Sigmoid colon (tissue), 7 donors: ENCODE measurements around the gene ESYT1. TPM values are rescaled to one million over a fixed set of nuclear protein-coding genes. Genes with fewer than 3 reads are reported as not detected.
A peak's percentile ranks its signal among the peaks of the same experiment; 100 is the strongest.

Experiments
- DNase-seq: peaks from one replicate; pipeline ENCODE4 v3.0.0-alpha.2; 2019
- H3K27ac ChIP-seq, 4 donors: fragments of 200-600 bp; sonication (generic); one replicate each; pipeline ENCODE4 v1.5.1; 2016 to 2019; ENCODE audit warnings: mild to moderate bottlenecking in 1 of 4
- H3K27me3 ChIP-seq, 3 donors: fragments of 200-600 bp; sonication (generic); one replicate each; pipeline ENCODE4 v1.5.1; 2019; ENCODE audit warnings: mild to moderate bottlenecking in 1 of 3
- H3K36me3 ChIP-seq, 4 donors: fragments of 200-600 bp; sonication (generic); one replicate each; pipeline ENCODE4 v1.5.1; 2016 to 2019
- H3K4me1 ChIP-seq, 4 donors: fragments of 200-600 bp; sonication (generic); one replicate each; pipeline ENCODE4 v1.5.1; 2017 to 2019
- H3K4me3 ChIP-seq, 4 donors: fragments of 200-600 bp; sonication (generic); one replicate each; pipeline ENCODE4 v1.5.1; 2017 to 2019; ENCODE audit warnings: mild to moderate bottlenecking in 2 of 4, moderate library complexity in 1 of 4
- H3K9me3 ChIP-seq, 4 donors: fragments of 200-600 bp in 3 of 4; sonication (generic) in 3 of 4; one replicate each; pipeline versions ENCODE4 v1.5.1 to v1.6.1; 2013 to 2019
- CTCF ChIP-seq, 4 experiments: fragments of 450-650 bp in 3 of 4; fragments of 200-600 bp in 1 of 4; IDR thresholded peaks; one replicate each; pipeline ENCODE4 v1.5.1; 2016 to 2019; ENCODE audit warnings: antibody characterized with exemption in 4 of 4, mild to moderate bottlenecking in 3 of 4, moderate library complexity in 2 of 4
- EP300 ChIP-seq, 4 donors: sonication (generic); formaldehyde crosslinking; IDR thresholded peaks; one replicate each; pipeline ENCODE4 v1.6.1; 2017; ENCODE audit warnings: antibody characterized with exemption in 4 of 4
- POLR2A ChIP-seq, 2 donors: fragments of 450-650 bp; IDR thresholded peaks; one replicate each; pipeline ENCODE4 v1.6.1; 2016; ENCODE audit warnings: antibody characterized with exemption in 2 of 2, mild to moderate bottlenecking in 2 of 2, moderate library complexity in 2 of 2
- POLR2AphosphoS5 ChIP-seq, 4 donors: sonication (generic); formaldehyde crosslinking; IDR thresholded peaks; one replicate each; pipeline ENCODE4 v1.6.1; 2017; ENCODE audit warnings: antibody characterized with exemption in 4 of 4
- WGBS, 2 donors: extraction: QIAGEN DNeasy Blood & Tissue Kit; methylation state at CpG; one replicate each; pipeline ENCODE4 v1.1.7; 2013; 5-methylcytosine and 5-hydroxymethylcytosine counted together
- intact Hi-C: fragments of 100-400 bp; cut with DNase I; formaldehyde crosslinking; loops from one replicate; pipeline ENCODE4 v1.15.1; 2023
- polyA plus RNA-seq, 3 donors: library from polyadenylated mRNA; stranded (reverse); fragments of 200-250 nt; gene quantifications; one replicate each; pipeline ENCODE4 v1.2.3, GENCODE V29; 2013
- total RNA-seq, 4 donors: library from RNA; depleted of rRNA; stranded (reverse); fragments of >200 nt; gene quantifications; one replicate each; pipeline ENCODE4 v1.1.0, GENCODE V29; 2016
- donor health status: healthy with polysubstance abuse.
- donor health status: Bipolar disorder and iron deficiency.
- donor health status: healthy.

ESYT1 gene
- total and polyA plus RNA-seq, 7 donors = 9.0 to 102 (median 73.9) TPM

- 5 to 9% methylated on average over 10 of the region's 10 CpGs for WGBS, 2 donors
- Histone ChIP-seq H3K9me3 (no peaks in the 10 kb centered on the region), H3K36me3 (peaks cover 12 to 40% (median 22%) of the 10 kb centered on the region in 4 donors), H3K4me1 (peaks cover 0 to 32% (median 24%) of the 10 kb centered on the region in 4 donors), H3K27me3 (no peaks in the 10 kb centered on the region), H3K27ac (peak overlapping the region; percentile 91 to 95 (median 92)), H3K4me3 (peak overlapping the region; percentile 84 to 98 (median 93))
- intact Hi-C loops = loop anchor here (10.0 kb wide), 1 partner anchor 143 kb away; the partner anchor contains the start of gene RPS26
- DNase-seq = no peak
- no peak for TF ChIP-seq CTCF (IDR thresholded peaks at IDR 0.05)
- no peak for TF ChIP-seq POLR2A (IDR thresholded peaks at IDR 0.05)
- TF ChIP-seq POLR2AphosphoS5 (IDR thresholded peaks at IDR 0.05) = no peak
- no peak for TF ChIP-seq EP300 (IDR thresholded peaks at IDR 0.05)
Measured at GRCh38 chr12:56188131-56188777, 60.2 kb downstream of the ESYT1 start.

- DNase-seq = peak; percentile 72
Measured at GRCh38 chr12:56188778-56189098, 60.7 kb downstream of the ESYT1 start.

GRCh38 chr12:56189099-56189917 is 61.2 kb downstream of the ESYT1 start, which contains the start of gene SMARCC2:
TSS of gene SMARCC2 (minus strand) at chr12:56189483. CDS start at chr12:56189461, 22 bp downstream.
- H3K27me3 ChIP-seq = no peaks in the 10 kb centered on the region
- DNase-seq = peak; percentile 95
- H3K36me3 ChIP-seq = peaks cover 5 to 29% (median 12%) of the 10 kb centered on the region in 4 donors
- H3K4me1 ChIP-seq = peaks cover 0 to 32% (median 25%) of the 10 kb centered on the region in 4 donors
- H3K27ac ChIP-seq = peak within 1 kb of the TSS; percentile 91 to 95 (median 92)
- H3K4me3 ChIP-seq = peak within 1 kb of the TSS; percentile 84 to 98 (median 93)
- intact Hi-C loops = loop anchor here (1.0 to 10.0 kb wide), 5 partner anchors 31 to 145 kb away; partner anchors contain the start of genes ESYT1, MYL6, NABP2 and RPS26
- WGBS, 2 donors = 1% methylated on average over 92 to 93 of the region's 93 CpGs
- TF ChIP-seq CTCF (IDR thresholded peaks at IDR 0.05) (peak in 3 of 4 experiments; percentile 39 to 72 (median 63)), EP300 (IDR thresholded peaks at IDR 0.05) (no peak), POLR2AphosphoS5 (IDR thresholded peaks at IDR 0.05) (peak; percentile 40 to 84 (median 64)), POLR2A (IDR thresholded peaks at IDR 0.05) (no peak)
- no peaks in the 10 kb centered on the region for H3K9me3 ChIP-seq

More at GRCh38 chr12:56188778-56189098, 60.7 kb downstream of the ESYT1 start:
- peaks cover 0 to 32% (median 25%) of the 10 kb centered on the region in 4 donors for H3K4me1 ChIP-seq
- intact Hi-C loops = loop anchor here (1.0 to 10.0 kb wide), 5 partner anchors 30 to 144 kb away; partner anchors contain the start of genes ESYT1, MYL6, NABP2 and RPS26
- WGBS, 2 donors = 0 to 1% methylated on average over 17 of the region's 17 CpGs
- peak overlapping the region; percentile 91 to 95 (median 92) for H3K27ac ChIP-seq
- H3K9me3 ChIP-seq = no peaks in the 10 kb centered on the region
- H3K4me3 ChIP-seq = peak overlapping the region; percentile 84 to 98 (median 93)
- H3K36me3 ChIP-seq = peaks cover 10 to 35% (median 18%) of the 10 kb centered on the region in 4 donors
- no peaks in the 10 kb centered on the region for H3K27me3 ChIP-seq
- TF ChIP-seq POLR2AphosphoS5 (IDR thresholded peaks at IDR 0.05) (no peak), EP300 (IDR thresholded peaks at IDR 0.05) (no peak), POLR2A (IDR thresholded peaks at IDR 0.05) (no peak), CTCF (IDR thresholded peaks at IDR 0.05) (no peak)

- Histone ChIP-seq H3K27me3 (no peaks in the 10 kb centered on the region), H3K4me3 (peak overlapping the region; percentile 47 to 98 (median 93)), H3K27ac (peak overlapping the region; percentile 91 to 95 (median 92)), H3K4me1 (peaks cover 0 to 32% (median 25%) of the 10 kb centered on the region in 4 donors), H3K9me3 (no peaks in the 10 kb centered on the region), H3K36me3 (peaks cover 0 to 21% (median 5%) of the 10 kb centered on the region in 4 donors)
- 0 to 1% methylated on average over 42 of the region's 42 CpGs for WGBS, 2 donors
- TF ChIP-seq EP300 (IDR thresholded peaks at IDR 0.05) = no peak
- TF ChIP-seq POLR2AphosphoS5 (IDR thresholded peaks at IDR 0.05) = peak in 2 of 4 donors; percentile 6 to 20
- no peak for TF ChIP-seq POLR2A (IDR thresholded peaks at IDR 0.05)
- TF ChIP-seq CTCF (IDR thresholded peaks at IDR 0.05) = peak in 3 of 4 experiments; percentile 1 to 29 (median 11)
- intact Hi-C loops = loop anchor here (1.0 to 10.0 kb wide), 7 partner anchors 32 to 277 kb away; partner anchors contain the start of genes ANKRD52, ESYT1, MYL6 and NABP2
- DNase-seq = peak; percentile 89
Measured at GRCh38 chr12:56189918-56190694, 62.0 kb downstream of the ESYT1 start.
